ENCODE measurements around the gene EML4.

- no peak for TF ChIP-seq CTCF (IDR thresholded peaks at IDR 0.05)
- TF ChIP-seq POLR2A (IDR thresholded peaks at IDR 0.05): no peak
Observed at GRCh38 chr2:42140496-42140895, 28.7 kb upstream of the EML4 start.
